ENCODE results near the gene CDH13. TPM values are rescaled to one million over a fixed set of nuclear protein-coding genes. Genes with fewer than 3 reads are reported as not detected.

The CDH13 gene
- total RNA-seq, 2 experiments from 2014 or later: not detected

DNA sequence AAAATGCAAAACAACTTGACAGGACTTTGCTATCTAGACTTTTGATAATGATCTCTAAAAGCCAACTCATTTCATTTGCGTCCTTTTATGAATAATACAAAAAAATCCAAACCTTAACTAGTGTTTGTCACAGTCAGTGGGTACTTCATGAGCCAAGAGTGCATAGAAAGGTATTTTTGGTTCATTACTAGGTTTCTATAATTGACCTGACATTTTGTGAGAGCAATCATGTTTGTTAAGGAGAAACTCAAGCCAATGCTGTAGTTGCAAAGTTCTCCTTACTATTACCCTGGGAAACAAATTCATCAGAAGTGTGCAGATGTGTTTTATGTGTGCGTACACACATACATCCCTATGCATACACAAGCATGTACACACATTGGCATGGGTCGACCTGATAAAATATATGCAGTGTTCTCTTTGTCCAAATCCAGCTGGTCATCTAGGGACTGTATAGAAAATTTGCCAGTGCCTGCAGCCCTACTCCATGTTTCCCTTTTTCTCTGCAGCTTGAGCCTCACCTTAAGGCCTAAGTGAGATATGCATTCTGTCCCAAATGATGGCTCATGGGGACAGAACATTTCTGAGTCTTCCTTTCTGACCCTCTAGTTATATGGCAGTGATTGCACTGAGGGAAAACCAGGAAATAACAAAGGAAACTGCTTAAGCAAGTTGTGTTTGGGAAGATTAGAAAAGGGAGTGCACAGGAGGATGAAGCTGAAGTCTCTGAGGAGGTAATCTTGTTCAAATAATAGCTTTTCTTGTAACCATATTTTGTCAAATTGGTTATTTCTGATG is 128.1 kb downstream of the CDH13 start:
- CTCF ChIA-PET: no interaction called here
- DNase-seq (no peak), ATAC-seq (no peak)
- H3K36me3 Mint-ChIP-seq: no peaks in the 10 kb centered on the region
- H3K4me1 Mint-ChIP-seq: peaks cover 5% of the 10 kb centered on the region
- no peaks in the 10 kb centered on the region for H3K27me3 Mint-ChIP-seq
- no peak overlapping the region for H3K27ac Mint-ChIP-seq
- H3K9me3 Mint-ChIP-seq (ENCODE audit: low read depth): no peaks in the 10 kb centered on the region
- no peak overlapping the region for H3K4me3 Mint-ChIP-seq

DNA sequence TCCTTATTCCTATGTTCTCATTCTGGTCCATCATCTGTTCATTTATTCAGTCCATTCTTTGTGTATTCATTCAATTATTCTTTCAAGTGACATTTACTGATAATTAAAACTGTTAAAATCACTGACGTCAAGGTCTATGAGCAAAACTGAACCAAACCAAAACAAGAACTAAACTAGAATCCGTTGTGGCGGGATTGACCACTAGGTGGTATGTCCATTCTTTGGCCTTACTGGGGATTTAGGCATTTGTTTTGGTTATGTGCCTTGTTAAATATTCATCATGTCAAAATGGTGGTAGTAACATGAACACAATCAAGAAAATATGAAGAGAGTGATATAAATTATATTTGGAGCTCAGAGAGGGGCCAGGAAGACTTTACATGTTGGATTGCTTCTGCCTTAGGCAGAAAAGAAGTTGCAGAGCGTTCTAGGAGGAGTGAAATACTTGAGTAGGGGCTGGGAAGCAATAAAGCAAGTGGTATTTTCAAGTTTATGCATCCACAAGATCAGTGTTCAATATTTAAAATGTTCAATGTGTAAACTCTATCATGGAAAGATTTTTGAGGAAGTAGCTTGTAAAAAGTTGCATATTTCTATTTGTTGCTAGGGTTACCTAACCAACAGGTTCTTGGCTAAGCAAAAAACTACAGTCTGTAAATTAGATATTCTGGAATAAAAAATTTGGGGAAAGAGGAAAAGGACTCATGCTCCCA is 129.0 kb downstream of the CDH13 start:
- Mint-ChIP-seq H3K27ac (no peak overlapping the region), H3K36me3 (no peaks in the 10 kb centered on the region), H3K27me3 (no peaks in the 10 kb centered on the region), H3K4me3 (no peak overlapping the region), H3K4me1 (no peaks in the 10 kb centered on the region), H3K9me3 (ENCODE audit: low read depth) (no peaks in the 10 kb centered on the region)
- CTCF ChIA-PET: interaction anchor here (1.0 kb wide), 1 partner anchor 26 kb away, joined by 3 read pairs; no protein-coding TSS in a partner anchor
- DNase-seq: no peak
- no peak for ATAC-seq

DNA sequence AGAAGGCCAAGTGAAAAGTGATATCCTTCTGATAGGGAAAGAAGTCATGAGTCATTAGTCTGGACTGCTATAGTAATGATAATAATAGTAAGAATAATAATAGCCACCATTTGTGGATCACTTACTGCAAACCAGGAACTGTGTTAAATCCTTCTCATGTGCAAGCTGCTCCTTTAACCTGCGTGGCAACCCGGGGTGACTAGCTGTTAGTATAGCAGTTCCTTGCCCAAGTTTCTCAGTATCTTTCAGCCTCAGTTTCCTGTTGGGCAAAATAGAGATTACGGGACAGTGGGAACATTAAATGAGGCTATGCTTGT is 129.5 kb downstream of the CDH13 start:
- no peak for ATAC-seq
- Mint-ChIP-seq H3K4me3 (no peak overlapping the region), H3K36me3 (no peaks in the 10 kb centered on the region), H3K27me3 (no peaks in the 10 kb centered on the region), H3K4me1 (no peaks in the 10 kb centered on the region), H3K9me3 (ENCODE audit: low read depth) (no peaks in the 10 kb centered on the region), H3K27ac (no peak overlapping the region)
- CTCF ChIA-PET: interaction anchor here (1.0 kb wide), 1 partner anchor 27 kb away, joined by 3 read pairs; no protein-coding TSS in a partner anchor
- no peak for DNase-seq

DNA sequence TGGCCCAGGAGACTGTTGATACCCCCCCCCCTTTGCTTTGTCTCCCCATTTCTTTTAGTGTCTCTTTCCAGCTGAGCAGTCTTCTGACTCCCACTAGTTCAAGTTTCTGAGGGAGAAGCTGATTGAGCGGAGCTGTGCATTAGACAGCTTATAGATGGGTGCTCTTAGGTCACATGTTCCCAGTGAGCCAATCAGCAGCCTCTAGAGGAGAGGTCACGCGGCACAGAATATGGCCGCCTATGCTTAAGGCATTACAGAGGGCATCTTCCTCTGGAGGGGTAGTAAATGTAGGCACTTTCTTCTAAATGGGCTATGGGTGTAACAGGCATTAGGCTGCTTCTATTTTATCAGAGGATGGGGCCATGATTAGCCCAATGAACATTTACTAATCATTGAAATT is 131.6 kb downstream of the CDH13 start:
- Mint-ChIP-seq H3K4me1 (peaks cover 3% of the 10 kb centered on the region), H3K27ac (no peak overlapping the region), H3K27me3 (no peaks in the 10 kb centered on the region), H3K36me3 (no peaks in the 10 kb centered on the region), H3K4me3 (no peak overlapping the region), H3K9me3 (ENCODE audit: low read depth) (no peaks in the 10 kb centered on the region)
- DNase-seq (no peak), ATAC-seq (no peak)
- CTCF ChIA-PET: no interaction called here

DNA sequence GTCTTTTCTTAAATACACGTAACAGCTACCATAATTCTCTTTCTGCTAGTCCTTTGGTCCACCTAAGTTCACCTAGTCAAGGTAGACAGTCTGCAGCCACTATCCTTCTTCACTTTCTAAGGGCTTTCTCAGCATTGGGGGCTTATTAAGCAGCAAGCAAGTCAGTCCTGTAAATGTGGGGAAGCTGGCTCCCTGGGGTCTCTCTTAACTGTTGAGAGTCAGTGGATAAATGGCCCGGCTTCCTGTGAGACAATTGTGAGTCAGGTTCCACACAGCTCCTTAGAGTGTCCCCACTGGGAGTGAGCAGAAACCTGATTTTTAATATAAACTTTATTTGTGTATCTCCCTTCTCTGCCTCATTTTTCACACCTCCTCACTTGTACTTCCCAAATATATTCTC is 132.1 kb downstream of the CDH13 start:
- no peak overlapping the region for H3K4me3 Mint-ChIP-seq
- H3K4me1 Mint-ChIP-seq: peaks cover 3% of the 10 kb centered on the region
- CTCF ChIA-PET: no interaction called here
- no peaks in the 10 kb centered on the region for H3K9me3 Mint-ChIP-seq (ENCODE audit: low read depth)
- H3K36me3 Mint-ChIP-seq: no peaks in the 10 kb centered on the region
- no peak overlapping the region for H3K27ac Mint-ChIP-seq
- H3K27me3 Mint-ChIP-seq: no peaks in the 10 kb centered on the region
- no peak for ATAC-seq
- DNase-seq: no peak

DNA sequence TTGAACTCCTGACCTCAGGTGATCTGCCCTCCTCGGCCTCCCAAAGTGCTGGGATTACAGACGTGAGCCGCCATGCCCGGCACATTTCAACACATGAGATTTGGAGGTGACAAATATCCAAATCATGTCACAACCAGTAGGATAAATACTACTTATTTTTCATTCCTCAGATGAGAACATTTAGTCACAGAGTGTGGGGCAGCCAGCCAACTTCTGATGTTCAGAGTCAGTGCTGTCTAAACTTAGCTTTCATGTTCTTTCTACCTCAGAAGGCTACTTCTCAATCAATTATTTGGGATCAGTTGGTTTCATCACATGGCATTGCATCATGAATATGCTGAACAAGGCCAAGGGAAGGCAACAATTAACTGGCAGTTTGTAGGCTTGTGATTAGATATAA is 134.5 kb downstream of the CDH13 start:
- no peaks in the 10 kb centered on the region for H3K36me3 Mint-ChIP-seq
- H3K9me3 Mint-ChIP-seq (ENCODE audit: low read depth): no peaks in the 10 kb centered on the region
- CTCF ChIA-PET: interaction anchor here (1.0 kb wide), 1 partner anchor 13 kb away, joined by 3 read pairs; no protein-coding TSS in a partner anchor
- peaks cover 3% of the 10 kb centered on the region for H3K4me1 Mint-ChIP-seq
- no peaks in the 10 kb centered on the region for H3K27me3 Mint-ChIP-seq
- no peak overlapping the region for H3K4me3 Mint-ChIP-seq
- no peak overlapping the region for H3K27ac Mint-ChIP-seq
- ATAC-seq: no peak
- DNase-seq: no peak

DNA sequence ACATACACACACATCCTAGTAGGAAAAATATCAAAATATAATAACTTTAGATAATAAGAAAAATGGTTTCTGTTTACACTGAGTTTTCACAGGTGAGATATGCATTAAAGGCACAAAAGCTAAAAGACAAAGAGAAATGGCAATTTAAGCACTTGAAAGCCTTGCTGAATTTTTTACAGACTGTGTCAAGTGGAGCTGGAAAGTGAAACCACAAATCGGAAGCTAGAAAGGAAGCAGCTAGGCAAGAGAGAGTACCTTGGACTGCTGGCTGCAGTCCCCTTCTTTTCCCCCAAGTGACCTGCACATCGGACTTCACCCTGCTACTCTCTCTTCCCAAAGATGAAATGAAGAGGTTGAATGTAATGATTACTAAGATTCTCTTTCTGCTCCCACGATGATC is 135.1 kb downstream of the CDH13 start:
- Mint-ChIP-seq H3K4me3 (no peak overlapping the region), H3K4me1 (peaks cover 3% of the 10 kb centered on the region), H3K27ac (no peak overlapping the region), H3K36me3 (no peaks in the 10 kb centered on the region), H3K9me3 (ENCODE audit: low read depth) (no peaks in the 10 kb centered on the region), H3K27me3 (peaks cover under 1% of the 10 kb centered on the region)
- DNase-seq: no peak
- ATAC-seq: no peak
- CTCF ChIA-PET: interaction anchor here (1.0 kb wide), 1 partner anchor 14 kb away, joined by 3 read pairs; no protein-coding TSS in a partner anchor

DNA sequence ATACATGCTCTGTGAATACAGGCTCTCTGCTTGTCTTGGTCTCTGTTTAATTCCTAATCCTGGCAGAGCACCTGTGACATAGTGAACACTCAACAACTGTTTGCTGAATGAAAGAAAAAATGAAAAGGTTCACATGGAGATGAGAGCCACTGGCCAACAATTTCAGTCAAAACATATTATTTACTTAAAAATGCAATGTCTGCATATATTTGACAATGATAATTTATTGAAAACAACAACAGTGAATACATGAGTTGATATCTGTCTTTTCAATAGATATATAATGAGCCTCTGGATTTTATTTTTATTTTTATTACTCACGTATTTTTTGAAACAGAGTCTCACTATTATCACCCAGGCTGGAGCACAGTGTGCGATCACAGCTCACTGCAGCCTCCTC is 136.6 kb downstream of the CDH13 start:
- Mint-ChIP-seq H3K4me1 (peaks cover 3% of the 10 kb centered on the region), H3K27me3 (peaks cover 9% of the 10 kb centered on the region), H3K36me3 (no peaks in the 10 kb centered on the region), H3K4me3 (no peak overlapping the region), H3K27ac (no peak overlapping the region), H3K9me3 (ENCODE audit: low read depth) (no peaks in the 10 kb centered on the region)
- CTCF ChIA-PET: no interaction called here
- DNase-seq (no peak), ATAC-seq (no peak)

DNA sequence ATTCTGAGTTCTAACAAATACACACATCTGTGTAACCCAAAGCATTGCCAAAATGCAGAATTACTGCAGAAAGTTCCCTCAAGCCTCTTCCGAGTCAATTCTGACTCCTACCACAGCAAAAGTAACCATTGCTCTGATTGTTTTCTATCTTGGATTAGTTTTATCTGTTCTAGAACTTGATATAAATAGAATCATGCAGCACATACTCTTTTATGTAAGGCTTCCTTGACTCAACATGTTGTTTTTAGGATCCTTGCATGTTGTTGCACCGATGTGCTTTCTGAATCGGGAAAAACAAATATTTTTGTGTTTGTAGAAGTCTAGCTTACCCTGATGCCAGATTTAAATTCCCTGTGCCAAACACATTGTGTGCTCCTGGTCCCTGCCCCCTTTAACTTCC is 140.4 kb downstream of the CDH13 start:
- DNase-seq (no peak), ATAC-seq (no peak)
- Mint-ChIP-seq H3K36me3 (no peaks in the 10 kb centered on the region), H3K4me1 (no peaks in the 10 kb centered on the region), H3K9me3 (ENCODE audit: low read depth) (no peaks in the 10 kb centered on the region), H3K4me3 (no peak overlapping the region), H3K27me3 (peaks cover 13% of the 10 kb centered on the region), H3K27ac (no peak overlapping the region)
- CTCF ChIA-PET: no interaction called here

DNA sequence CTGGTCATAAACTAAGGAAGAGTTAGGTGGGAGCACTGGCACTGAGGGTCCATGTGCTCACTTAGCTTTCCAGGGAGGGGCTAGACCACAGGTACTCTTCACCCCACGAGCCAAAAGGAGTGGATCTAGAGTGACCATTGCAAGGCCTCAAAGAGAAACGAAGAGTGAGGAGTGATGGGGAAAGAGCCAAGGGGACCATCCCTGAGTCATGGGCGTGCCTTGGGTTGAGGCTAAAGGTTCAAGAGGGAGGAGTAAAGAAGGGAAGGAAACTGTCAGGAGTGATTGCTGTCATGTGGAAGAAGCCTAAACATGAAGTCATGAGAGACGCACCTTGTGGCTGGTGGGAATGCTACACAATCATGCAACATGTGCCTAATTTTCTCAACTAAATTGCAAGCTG is 141.0 kb downstream of the CDH13 start:
- ATAC-seq: no peak
- H3K27me3 Mint-ChIP-seq: peaks cover 13% of the 10 kb centered on the region
- no peaks in the 10 kb centered on the region for H3K9me3 Mint-ChIP-seq (ENCODE audit: low read depth)
- DNase-seq: no peak
- peaks cover 2% of the 10 kb centered on the region for H3K4me1 Mint-ChIP-seq
- H3K36me3 Mint-ChIP-seq: no peaks in the 10 kb centered on the region
- CTCF ChIA-PET: no interaction called here
- no peak overlapping the region for H3K4me3 Mint-ChIP-seq
- no peak overlapping the region for H3K27ac Mint-ChIP-seq

DNA sequence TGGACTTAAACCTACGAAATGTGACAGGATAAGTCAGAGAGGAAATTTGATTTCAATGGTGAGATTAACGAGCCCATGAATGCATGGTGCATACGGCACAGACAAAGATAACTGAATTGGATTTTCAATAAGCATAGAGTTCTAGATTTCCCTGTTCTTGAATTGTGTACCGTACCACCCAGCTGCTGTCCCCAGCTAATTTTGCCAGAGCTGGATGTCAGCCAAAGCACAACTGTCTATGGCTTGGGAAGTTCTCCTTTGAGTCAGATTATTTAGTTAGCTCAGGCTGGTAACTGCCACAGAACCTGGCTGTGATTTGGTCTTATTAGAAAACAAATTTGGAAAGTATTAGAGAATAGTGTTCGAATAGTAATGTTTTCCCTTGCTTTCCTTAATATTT is 143.1 kb downstream of the CDH13 start:
- H3K27me3 Mint-ChIP-seq: peaks cover 13% of the 10 kb centered on the region
- H3K4me3 Mint-ChIP-seq: no peak overlapping the region
- ATAC-seq (no peak), DNase-seq (no peak)
- H3K4me1 Mint-ChIP-seq: peaks cover 4% of the 10 kb centered on the region
- CTCF ChIA-PET: no interaction called here
- no peaks in the 10 kb centered on the region for H3K36me3 Mint-ChIP-seq
- no peaks in the 10 kb centered on the region for H3K9me3 Mint-ChIP-seq (ENCODE audit: low read depth)
- H3K27ac Mint-ChIP-seq: no peak overlapping the region

DNA sequence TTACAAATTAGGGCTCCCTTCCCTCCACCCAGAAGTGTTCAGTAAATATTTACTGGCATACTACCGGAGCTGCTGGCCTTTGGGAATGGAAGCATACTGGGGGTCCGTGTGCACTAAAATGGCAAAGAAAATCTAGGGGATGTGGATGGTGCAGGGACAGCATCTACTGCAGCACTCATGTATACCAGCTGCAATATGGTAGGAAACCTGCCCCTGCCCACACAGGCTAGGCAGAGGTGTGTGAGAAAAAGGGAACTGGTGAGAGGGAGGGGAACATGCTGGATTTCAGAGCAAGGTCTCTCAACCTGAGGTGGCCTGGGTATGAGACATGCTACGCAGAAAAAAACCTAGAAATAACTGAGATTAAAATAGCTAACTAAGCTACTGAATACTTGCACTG is 145.4 kb downstream of the CDH13 start:
- DNase-seq (no peak), ATAC-seq (no peak)
- no peaks in the 10 kb centered on the region for H3K36me3 Mint-ChIP-seq
- H3K4me3 Mint-ChIP-seq: no peak overlapping the region
- CTCF ChIA-PET: no interaction called here
- H3K27ac Mint-ChIP-seq: no peak overlapping the region
- peaks cover 8% of the 10 kb centered on the region for H3K27me3 Mint-ChIP-seq
- H3K4me1 Mint-ChIP-seq: peaks cover 8% of the 10 kb centered on the region
- no peaks in the 10 kb centered on the region for H3K9me3 Mint-ChIP-seq (ENCODE audit: low read depth)

DNA sequence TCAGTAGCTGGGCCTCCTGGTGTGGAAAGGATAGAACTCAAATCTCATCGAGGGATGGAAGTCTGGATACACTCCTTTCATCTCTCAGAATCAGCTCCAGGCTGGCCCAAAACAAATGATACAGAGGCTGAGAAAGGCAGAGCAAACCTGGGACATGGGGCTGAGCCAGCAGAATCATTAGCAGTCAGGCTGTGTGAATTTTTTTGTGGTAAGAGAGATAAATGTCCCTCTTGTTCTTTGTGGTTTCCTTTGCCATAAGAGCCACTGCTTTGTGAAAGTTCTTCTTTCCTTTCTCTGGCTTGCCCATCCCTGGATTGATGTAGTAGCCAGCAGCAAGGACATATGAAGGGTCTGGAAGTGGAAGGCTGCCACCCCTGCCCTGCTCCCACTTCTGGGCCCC is 146.2 kb downstream of the CDH13 start:
- H3K27me3 Mint-ChIP-seq: peaks cover 4% of the 10 kb centered on the region
- no peak overlapping the region for H3K4me3 Mint-ChIP-seq
- H3K27ac Mint-ChIP-seq: no peak overlapping the region
- ATAC-seq (no peak), DNase-seq (no peak)
- no peaks in the 10 kb centered on the region for H3K36me3 Mint-ChIP-seq
- peaks cover 8% of the 10 kb centered on the region for H3K4me1 Mint-ChIP-seq
- H3K9me3 Mint-ChIP-seq (ENCODE audit: low read depth): no peaks in the 10 kb centered on the region
- CTCF ChIA-PET: no interaction called here

DNA sequence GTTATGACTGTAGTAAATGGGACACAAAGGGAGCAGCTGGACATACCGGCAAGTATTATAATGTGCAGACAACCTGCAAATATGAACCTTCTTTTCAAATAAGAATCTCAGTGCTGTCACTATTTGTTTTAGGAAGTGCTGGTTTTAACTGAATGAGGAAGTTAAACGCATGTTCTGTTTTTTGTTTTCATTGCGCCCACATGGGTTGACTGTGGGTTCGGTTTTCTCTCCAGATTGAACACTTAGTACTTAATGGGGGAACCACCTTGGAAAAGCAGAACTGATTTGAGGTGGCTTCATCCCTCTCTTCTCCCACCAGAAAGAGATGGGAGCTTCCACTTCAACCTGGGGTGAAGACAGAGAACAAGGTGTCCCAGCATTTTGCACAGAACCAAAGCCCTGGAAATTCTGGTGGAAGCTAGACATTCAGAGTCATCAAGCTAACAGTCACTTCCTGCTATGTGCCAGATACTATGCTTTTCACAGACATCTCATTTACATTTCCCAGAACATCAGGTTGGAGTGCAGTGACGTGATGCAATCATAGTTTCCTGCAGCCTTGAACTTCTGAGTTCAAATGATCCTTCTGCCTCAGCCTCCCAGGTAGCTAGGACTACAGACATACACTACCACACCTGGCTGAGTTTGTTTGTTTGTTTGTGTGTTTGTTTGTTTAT is 149.8 kb downstream of the CDH13 start:
- Mint-ChIP-seq H3K4me1 (peaks cover 10% of the 10 kb centered on the region), H3K9me3 (ENCODE audit: low read depth) (no peaks in the 10 kb centered on the region), H3K36me3 (no peaks in the 10 kb centered on the region), H3K4me3 (no peak overlapping the region), H3K27ac (peak overlapping the region; percentile 18), H3K27me3 (peaks cover 9% of the 10 kb centered on the region)
- ATAC-seq (no peak), DNase-seq (no peak)
- CTCF ChIA-PET: no interaction called here

Data from activated CD8-positive, alpha-beta memory T cell treated with anti-CD3 and anti-CD28 coated beads, Interleukin-2, amount 10 ng/mL, durations not matched to agents 7 days and 5 days (primary cell).